NT2/D1 (cell line): Measurements from ENCODE around the gene CHN2.

Experiments used
- SUZ12 ChIP-seq: IDR thresholded peaks from 2 replicates; pipeline ENCODE4 v1.6.1; 2011; ENCODE audit not compliant: insufficient read length, insufficient read depth; ENCODE audit errors: extremely low read depth
- YY1 ChIP-seq: IDR thresholded peaks from 2 replicates; pipeline ENCODE4 v1.6.1; 2011; ENCODE audit not compliant: insufficient read length, insufficient read depth
- ZNF274 ChIP-seq: IDR thresholded peaks from 2 replicates; pipeline ENCODE4 v1.6.1; 2011; ENCODE audit warnings: mild to moderate bottlenecking, low read depth, low read length

- TF ChIP-seq SUZ12 (no peak), YY1 (no peak), ZNF274 (no peak)
Measured at GRCh38 chr7:29445736-29446135, 251.2 kb downstream of the CHN2 start.
